PC-3 (cell line): ENCODE measurements around the gene BRAT1.

Source experiments
- CTCF ChIP-seq: fragments of 300-600 bp; sonication (generic); conservative IDR thresholded peaks from 2 replicates; pipeline ENCODE4 v1.5.1; 2017; ENCODE audit warnings: antibody characterized with exemption, low read depth, mild to moderate bottlenecking, low read length
- EZH2phosphoT487 ChIP-seq: fragments of 300-600 bp; sonication (generic); IDR thresholded peaks from 2 replicates; pipeline ENCODE4 v1.6.1; 2018; ENCODE audit warnings: mild to moderate bottlenecking, antibody characterized with exemption, low read length, borderline replicate concordance

- TF ChIP-seq CTCF (no peak), EZH2phosphoT487 (no peak)
Observed at GRCh38 chr7:2596464-2597272, 41.3 kb upstream of the BRAT1 start.
